SIG-M5 treated with dmso at 0.1 percent for 504 hours (cell line): ENCODE data around the gene NPHP4.
"Not testable (repeated sequence)": the region's sequence is repeated elsewhere in the genome, so short reads cannot be mapped to it uniquely, and the experiment has no call there.

Experiments used
- DNase-seq: peaks from one replicate; lab custom pipeline; 2025; ENCODE audit not compliant: unreplicated experiment; lab: John Stamatoyannopoulos, UW

Gene NPHP4

DNA sequence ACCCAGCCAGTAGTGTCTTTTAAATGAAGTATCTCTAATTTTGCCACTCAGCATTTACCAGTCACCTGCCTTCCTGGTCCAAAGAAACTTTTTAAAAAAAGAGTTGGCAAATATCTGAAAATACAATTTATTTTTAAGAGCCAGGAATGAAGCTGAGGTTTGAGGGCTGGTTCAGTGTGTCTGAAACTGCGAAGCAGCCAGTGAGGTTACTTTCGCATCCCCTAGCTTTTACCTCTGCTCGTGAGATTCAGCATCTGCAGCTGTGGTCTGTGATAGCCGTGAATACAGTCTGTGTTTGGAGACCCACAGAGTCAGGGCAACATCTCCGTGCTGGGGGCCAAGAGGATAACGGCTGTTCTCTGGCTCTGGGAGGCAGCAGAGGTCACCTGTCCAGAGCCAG, 32.2 kb upstream of the NPHP4 start:
- DNase-seq, result no peak

DNA sequence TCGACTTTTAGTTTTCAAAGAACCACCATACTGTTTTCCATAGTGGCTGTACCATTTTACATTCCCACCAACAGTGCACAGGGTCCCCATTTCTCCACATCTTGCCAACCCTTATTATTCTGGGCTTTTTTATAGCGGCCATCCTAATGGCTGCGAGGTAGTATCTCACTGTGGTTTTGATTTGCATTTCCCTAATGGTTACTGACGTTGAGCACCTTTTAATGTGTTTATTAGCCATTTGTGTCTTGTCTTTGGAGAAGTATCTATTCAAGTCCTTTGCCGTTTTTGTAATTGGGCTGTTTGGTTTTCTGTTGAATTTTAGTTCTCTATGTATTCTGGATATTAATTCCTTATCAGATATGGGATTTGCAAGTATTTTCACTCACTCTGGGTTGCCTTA, 31.1 kb upstream of the NPHP4 start:
- DNase-seq, result no peak

DNA sequence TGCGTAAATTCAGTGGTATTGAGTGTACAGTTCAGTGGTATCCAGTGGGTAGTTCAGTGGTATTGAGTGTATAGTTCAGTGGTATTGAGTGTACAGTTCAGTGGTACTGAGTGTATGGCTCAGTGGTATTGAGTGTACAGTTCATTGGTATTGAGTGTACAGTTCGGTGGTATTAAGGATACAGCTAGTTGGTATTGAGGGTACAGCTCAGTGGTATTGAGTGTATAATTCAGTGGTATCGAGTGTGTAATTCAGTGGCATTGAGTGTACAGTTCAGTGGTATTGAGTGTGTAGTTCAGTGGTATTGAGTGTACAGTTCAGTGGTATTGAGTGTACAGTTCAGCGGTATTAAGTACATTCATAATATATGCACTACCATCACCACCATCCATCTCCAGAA, 30.0 kb upstream of the NPHP4 start:
- no peak for DNase-seq

DNA sequence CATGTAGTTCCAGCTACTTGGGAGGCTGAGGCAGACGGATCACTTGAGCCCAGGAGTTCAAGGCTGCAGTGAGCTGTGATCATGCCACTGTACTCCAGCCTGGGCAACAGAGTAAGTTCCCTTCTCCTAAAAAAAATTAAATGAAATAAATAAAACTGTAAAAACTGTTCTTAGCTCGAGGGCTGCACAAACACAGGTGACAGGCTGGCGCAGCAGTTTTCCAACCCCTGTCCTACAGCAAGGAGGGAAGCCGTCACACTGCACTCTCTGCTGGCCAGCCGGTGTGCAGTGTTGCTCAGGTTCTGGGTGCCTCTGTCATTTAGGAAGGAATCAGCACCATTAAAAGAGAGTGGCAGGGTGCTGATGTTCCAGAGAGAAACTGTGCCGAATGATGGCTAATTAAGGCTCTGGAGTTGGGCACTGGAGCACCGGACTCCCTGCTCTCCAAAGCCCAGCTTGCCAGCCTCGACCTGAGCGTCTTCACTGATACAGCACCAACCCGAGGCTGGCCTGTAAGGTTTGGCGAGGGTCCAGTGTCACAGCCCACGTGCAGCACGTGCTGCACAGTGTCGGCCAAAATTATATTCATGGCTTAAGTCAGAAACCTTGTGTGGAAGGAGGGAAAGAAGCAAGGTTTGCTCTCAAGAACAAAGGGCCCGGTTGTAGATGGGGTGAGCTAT, 27.1 kb upstream of the NPHP4 start:
- no peak for DNase-seq

DNA sequence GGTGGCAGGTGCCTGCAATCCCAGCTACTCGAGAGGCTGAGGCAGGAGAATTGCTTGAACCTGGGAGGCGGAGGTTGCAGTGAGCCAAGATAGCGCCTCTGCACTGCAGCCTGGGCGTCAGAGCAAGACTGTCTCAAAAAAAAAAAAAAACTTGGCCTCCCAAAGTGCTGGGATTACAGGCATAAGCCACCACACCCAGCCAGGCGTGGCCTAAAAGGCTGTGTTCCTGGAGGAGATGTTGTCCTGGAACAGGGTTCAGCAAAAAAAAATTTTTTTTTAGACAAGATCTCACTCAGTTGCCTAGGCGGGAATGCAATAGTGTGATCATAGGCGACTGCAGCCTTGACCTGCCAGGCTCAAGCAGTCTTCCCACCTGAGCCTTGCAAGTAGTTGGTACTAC, 25.4 kb upstream of the NPHP4 start:
- not testable (repeated sequence) for DNase-seq

DNA sequence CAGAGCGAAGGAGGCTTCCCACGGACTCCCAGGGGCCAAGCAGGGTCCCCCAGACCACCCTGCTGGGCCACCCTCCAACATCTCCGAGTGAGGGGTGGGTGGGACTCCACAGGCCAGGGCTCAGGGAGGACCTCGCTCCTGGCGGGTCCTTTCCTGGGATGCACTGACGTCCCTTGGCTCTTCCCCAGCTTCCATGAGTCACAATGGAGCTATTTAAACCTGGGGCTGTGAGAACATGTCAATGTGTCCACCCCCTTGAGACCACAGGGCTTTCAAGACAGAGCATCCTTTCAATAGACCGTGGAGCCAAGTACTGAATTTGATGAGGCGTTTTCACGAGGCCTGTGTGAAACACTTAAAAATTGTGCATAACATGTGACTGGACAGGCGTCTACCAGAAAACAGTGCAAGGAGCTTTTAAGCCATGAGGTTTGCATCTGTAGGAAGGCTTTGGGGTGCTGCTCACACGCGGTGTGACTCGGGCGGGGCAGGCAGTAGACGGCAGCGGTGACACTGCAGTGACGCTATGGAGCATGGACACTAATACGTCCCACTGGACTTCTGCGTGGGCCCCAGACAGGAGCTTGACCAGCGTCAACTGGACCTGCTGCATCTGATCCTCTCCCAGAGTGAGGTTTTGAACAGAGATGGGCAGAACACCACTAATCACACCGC, 24.1 kb upstream of the NPHP4 start:
- DNase-seq, result no peak

DNA sequence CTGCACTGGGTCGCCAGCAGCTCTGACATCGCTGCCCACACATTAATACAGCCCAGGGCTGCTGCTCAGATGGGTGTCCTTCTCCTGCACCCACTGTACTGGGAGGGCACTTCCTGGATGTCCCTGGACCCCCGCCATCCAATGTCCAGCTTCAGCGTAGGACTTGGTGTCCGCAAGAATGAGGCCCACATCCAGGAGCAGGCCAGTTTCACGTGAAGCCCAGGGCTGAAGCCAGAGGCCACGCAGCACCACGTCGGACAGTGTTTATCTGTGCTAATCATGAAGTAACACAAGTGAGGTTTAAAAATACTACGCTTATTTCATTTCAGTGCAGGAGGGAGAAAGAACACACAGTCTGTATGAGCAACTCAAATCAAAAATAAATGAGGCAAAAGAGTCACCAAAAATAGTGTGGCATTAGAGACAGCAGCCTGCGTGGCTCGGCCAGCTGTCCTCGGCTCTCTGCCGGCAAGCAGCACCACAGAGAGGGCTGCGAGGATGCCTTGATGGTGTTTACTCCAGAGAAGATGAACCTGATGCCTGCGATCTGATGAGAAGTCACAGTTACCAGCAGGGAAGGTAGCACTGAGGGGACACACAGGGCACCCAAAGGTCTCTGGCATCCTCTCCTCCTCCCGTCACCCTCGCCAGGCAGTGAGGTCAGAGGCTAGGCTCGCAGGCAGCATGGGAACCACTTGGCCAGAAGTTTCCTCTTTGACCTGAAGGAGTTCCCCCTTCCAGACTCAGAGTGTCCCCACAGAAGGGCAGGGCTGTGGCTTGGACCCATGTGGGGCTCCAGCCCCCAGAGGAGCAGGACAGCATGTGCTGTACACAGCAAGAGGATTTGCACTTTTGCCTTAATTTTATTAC, 22.1 kb upstream of the NPHP4 start:
- DNase-seq, result no peak

DNA sequence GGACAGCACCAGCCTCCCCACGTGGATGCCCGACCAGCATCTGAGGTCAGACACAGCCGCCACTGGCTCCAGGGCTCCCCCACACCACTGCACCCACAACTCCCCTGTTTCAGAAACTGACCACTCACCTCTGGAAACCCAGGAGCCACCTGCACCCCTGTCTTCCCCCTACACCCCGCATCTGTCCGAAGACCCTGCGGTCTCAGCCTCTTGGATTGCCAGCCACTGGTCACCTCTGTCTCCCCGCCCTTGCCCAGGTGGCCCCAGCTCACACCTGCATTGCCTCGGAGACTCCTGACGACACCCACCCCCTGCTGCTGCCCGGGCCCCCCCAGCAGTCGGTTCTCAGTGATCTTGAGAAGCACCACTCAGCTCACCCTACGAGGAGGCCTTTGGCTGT, 21.3 kb upstream of the NPHP4 start:
- DNase-seq, result no peak

DNA sequence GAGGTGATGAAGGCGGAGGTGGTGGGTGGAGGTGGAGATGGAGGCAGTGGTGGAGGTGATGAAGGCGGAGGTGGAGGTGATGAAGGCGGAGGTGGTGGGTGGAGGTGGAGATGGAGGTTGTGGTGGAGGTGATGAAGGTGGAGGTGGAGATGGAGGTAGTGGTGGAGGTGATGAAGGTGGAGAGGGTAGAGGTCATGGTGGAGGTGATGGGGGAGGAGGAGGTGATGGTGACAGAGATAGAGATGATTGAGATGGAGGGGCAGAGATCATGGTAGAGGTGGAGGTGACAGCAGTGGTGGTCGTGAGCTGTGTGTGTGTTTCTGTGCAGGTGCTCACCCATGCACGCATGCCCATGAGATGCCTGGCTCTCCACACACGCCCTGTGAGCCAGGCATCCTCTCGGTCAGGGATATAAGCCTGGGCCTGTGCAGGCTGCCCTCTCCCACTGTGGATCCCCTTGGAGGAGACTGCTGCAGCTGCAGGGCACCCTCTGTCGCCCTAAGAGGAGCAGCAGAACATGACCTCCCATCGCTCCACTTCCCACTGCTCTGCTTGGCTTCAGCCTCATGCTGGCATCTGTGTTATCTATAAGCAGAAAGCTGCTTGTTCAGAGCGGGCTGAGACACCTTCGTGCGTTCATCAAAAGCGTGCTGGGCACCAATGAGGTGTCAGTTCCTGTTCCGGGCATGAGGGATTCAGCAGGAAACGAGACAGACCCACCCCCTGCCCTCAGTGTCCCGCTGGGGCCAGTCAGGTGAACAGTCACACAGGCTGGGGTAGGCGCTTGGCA, 20.5 kb upstream of the NPHP4 start:
- no peak for DNase-seq

DNA sequence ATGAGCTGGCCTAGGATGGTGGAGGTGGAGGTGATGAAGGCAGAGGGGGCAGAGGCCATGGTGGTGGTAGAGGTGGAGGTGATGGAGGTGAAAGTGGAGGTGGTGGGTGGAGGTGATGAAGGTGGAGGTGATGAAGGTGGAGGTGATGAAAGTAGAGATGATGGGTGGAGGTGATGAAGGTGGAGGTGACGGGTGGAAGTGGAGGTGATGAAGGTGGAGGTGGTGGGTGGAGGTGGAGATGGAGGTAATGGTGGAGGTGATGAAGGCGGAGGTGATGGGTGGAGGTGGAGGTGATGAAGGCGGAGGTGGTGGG, 19.7 kb upstream of the NPHP4 start:
- no peak for DNase-seq

DNA sequence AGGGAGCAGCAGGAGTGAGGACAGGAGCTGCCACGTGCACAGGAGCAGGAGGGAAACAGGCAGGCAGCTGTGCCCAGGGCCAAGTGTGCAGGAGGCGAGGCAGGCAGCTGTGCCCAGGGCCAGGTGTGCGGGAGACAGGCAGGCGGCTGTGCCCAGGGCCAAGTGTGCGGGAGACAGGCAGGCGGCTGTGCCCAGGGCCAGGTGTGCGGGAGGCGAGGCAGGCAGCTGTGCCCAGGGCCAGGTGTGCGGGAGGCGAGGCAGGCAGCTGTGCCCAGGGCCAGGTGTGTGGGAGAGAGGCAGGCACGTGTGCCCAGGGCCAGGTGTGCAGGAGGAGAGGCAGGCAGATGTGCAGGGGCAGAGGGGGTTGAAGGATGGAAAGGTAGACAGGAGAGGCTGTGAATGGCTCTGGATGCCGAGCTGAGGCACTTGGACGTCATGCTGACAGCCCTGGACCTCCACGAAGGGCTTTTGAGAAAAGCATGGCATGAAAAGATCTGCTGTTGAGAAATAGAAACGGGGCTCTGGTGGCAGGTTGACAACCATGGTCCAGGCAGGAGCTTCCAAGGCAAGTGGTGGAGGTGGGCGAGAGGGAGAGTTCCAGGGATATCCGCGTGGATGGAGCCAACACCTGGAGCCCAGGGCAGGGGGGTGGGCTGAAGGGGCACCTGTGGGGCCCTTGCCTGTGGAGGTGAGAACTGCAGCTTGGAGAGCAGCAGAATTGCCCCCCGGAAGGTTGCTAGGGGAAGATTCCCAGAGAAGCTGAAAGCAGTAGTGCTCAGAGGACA, 19.1 kb upstream of the NPHP4 start:
- no peak for DNase-seq

DNA sequence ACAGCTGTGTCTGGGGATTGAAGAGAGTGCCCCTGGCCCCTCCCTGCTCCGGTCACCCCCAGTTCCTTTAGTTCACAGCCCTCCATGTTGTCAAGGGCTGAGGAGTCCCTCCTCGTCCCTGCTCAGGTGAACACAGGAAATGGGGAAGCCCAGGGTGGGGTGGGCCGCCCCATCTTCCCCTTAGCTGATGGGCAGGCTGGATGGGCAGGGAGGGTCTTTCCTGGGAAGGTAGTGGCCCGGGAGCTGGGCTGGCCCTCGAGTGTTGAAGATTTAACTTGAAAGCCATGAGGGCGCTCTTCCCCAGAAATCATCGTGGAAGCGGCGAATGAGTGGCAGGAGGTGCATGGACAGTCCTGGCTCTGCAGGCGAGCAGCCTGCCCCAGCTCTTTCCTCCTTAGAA, 18.3 kb upstream of the NPHP4 start:
- DNase-seq, result no peak

DNA sequence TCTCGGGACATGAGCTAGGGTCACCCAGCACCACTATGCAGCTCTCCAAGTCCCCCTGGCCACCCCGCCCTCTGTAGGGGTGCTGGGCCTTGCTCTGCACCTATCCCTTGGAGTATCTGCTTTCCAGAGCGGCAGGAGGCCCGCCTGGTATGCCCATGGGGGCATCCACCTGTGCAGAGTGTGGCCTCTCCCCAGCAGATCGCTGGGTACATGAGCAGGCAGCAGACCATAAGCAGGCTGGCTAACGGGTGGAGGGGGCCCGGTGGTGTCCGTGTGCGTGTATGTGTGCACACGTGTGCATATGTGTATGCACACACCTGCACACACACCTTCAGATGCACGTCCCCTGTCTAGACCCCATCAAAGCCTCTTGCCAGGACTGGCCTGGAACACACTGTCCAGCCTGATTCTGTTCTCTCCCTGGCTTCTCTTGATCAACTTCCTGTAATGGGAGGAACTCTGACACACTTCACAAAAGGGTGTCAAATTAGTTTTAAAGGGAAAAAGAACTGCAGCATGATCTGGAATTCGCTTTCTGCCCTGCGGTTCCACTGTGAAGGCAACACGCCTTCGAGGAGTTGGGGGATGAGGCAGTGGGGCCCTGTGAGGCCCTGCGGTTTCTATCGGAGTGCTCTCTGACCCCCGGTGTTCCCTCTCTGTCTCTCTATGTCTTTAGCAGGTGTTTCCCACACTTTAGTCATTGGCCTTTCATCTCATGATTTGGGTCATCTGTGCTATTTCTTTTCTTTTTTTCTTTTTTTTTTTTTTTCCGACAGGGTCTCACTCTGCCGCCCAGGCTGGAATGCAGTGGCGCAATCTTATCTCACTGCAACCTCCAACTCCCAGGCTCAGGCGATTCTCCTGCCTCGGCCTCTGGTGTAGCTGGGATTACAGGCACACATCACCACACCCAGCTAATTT, 17.2 kb upstream of the NPHP4 start:
- no peak for DNase-seq

DNA sequence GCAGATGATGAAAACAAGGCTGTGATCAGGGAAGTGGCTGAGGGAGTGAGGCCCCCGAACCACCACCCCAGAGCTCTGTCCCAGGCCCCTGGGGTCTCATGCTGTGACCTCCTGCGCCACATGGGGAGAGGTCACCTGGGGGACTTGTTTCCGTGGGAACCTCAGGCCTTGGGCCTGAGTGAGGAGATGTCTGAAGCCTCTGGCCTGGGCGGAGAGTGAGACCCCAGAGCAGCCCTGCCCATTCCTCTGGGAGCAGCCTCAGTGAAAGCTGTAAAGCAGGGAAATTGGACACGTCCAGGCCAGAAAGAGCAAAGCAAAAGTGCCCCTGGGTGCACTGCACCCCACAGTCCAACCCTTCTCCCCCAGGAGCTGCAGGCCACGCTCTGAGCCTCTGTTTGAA, 16.5 kb upstream of the NPHP4 start:
- DNase-seq, result no peak

DNA sequence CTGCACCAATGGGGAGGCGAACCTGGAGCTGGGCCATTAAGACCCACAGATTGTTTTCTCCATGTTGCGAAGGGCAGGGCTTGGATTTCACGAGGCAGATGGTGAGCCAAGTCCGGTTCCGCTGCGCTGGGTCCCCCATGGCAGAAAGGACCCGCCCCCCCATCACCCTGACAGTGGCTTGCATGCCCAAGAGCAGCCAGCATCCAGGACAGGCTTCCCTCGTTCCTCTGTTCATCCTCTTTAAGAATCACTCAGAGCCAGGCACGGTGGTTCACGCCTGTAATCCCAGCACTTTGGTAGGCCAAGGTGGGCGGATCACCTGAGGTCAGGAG, 15.8 kb upstream of the NPHP4 start:
- DNase-seq, result no peak

DNA sequence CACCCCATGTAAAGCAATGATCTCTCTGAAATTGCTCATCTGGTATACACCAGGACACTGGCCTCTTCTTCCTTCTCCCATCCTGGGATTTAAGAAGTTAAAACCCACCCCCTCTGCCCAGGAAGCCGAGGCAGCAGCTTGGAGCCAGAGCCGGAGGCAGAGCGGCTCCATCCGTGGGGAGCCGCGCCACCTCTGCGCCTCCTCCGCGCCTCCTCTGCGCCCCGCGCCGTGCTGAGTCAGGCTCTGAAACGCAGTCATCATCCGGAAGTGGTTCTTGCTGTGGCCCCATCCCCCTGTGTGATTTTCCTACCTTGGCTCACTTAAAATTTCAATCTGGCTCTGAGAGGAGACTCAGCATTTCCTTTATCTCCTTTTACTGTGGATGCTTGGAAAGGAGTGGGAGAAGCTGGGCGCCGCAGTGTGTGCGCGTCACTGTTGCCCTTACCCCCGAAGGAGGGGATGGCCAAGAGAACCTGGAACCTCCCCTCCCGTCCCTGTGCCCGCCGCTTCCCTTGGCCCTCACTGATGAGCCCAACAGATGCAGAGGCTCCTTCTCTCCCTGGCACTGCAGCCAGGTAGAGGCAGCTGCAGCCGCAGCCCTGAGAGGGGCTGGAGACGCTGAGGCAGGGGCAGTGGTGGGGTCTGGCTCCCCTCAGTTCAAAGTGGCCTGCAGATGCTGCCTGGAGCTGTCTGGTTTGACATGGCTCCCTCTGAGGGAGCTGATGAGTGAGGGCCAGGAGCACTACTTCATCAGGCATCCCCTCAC, 15.3 kb upstream of the NPHP4 start:
- no peak for DNase-seq

DNA sequence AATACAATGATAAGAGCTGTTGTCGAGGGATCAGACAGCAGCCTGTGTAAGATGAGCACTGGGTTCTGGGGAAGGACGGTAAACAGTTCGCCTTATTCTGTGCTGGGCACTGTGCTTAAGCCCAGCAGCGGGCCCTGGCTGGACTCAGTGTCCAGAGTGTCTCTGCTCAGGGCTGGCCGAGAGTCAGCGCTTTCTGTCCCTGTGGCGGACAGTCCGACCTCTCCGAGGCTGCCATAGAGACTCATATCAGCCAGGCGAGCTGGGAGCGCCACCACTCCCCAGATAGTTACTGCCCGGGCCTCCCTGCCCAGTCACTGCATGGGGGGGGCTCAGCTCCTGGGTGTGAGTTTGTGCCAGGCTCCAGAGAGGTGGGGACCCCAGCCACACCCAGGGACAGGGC, 14.7 kb upstream of the NPHP4 start:
- DNase-seq, result no peak

DNA sequence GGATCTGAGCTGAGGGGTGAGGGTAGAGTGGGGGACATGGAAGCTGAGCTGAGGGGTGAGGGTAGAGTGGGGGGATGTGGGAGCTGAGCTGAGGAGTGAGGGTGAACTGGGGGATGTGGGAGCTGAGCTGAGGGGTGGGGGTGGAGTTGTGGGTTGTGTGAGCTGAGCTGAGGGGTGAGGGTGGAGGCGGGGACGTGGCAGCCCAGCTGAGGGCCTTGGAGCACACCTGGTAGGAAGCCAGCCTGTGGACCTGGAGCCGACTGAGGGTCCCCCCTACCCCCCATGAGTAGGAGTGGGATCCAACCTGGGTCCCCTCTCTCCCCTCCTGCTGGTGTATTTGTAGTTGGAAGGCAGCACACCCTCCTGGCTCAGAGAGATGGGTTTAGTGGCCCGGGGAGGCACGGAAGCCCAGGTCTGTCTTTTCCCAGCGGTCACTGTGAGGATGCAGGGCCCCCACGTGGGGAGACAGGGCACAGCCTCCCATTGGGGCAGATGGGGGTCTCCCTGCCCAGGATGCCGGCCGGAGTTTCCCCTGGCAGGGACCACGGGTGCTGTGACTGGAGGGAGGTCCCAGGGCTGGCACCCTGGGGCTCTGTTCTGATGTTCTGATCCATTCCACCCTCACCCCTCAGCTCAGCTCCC, 13.2 kb upstream of the NPHP4 start:
- no peak for DNase-seq
